ENCODE results near the gene METTL5. TPM values are rescaled to one million over a fixed set of nuclear protein-coding genes. Genes with fewer than 3 reads are reported as not detected.
"Not testable (repeated sequence)": the region's sequence is repeated elsewhere in the genome, so short reads cannot be mapped to it uniquely, and the experiment has no call there.

Gene METTL5
- total RNA-seq, 6 experiments from 2014 or later: 56.8 to 77.7 (median 65.7) TPM

DNA sequence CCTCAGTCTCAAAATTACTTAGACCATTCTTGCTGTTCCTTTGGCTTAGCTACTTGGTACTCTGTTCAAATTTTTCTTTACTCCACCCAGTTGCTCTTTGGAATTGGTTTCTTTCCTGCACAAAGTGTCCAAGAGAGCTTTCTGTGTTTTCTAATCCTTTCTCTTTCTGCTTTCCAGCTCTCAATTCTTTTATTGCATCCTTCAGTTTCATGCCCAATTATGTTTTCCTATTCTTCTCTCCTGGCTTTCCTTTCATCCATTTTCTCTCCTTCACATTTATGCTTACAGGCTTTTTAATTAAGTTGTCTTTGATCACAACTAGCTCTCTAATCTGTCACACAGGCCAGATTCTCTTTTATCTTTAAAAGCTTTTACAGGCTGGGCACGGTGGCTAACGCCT is 40.8 kb upstream of the METTL5 start:
- H3K27me3 Mint-ChIP-seq (ENCODE audit: insufficient read depth): no peaks in the 10 kb centered on the region
- TF ChIP-seq, protein P1, sequence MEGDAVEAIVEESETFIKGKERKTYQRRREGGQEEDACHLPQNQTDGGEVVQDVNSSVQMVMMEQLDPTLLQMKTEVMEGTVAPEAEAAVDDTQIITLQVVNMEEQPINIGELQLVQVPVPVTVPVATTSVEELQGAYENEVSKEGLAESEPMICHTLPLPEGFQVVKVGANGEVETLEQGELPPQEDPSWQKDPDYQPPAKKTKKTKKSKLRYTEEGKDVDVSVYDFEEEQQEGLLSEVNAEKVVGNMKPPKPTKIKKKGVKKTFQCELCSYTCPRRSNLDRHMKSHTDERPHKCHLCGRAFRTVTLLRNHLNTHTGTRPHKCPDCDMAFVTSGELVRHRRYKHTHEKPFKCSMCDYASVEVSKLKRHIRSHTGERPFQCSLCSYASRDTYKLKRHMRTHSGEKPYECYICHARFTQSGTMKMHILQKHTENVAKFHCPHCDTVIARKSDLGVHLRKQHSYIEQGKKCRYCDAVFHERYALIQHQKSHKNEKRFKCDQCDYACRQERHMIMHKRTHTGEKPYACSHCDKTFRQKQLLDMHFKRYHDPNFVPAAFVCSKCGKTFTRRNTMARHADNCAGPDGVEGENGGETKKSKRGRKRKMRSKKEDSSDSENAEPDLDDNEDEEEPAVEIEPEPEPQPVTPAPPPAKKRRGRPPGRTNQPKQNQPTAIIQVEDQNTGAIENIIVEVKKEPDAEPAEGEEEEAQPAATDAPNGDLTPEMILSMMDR (IDR thresholded peaks at IDR 0.05): no peak
- H3K4me1 Mint-ChIP-seq (ENCODE audit: low read depth): peaks cover 20% of the 10 kb centered on the region; the same call in 1 of the 2 replicates
- no peak overlapping the region for H3K27ac Mint-ChIP-seq
- no peak overlapping the region for H3K4me3 Mint-ChIP-seq
- no peak for DNase-seq
- H3K36me3 Mint-ChIP-seq (ENCODE audit: low read depth): peaks cover 7% of the 10 kb centered on the region; the same call in 1 of the 2 replicates
- H3K9me3 Mint-ChIP-seq: no peaks in the 10 kb centered on the region

DNA sequence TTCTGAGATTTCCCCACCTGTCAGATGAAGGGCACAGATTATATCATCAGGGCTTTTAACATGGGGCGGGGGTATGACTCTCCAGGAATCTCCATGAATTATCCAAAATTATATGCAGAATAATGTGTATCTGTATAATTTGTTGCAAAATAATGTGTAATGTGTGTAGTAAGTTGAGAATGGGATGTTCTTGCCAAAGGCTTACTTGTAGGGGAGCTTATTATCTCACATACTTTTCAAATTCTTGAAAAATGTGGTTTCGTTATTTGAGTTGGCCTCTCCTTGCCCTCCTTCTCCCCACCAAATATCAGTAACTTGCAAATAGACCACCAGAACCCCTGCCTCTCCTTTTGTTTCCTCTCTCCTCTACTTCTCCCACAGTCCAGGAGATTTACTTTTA is 38.1 kb upstream of the METTL5 start:
- Mint-ChIP-seq H3K4me3 (no peak overlapping the region), H3K36me3 (ENCODE audit: low read depth) (peaks cover 14% of the 10 kb centered on the region; the same call in 1 of the 2 replicates), H3K27me3 (ENCODE audit: insufficient read depth) (no peaks in the 10 kb centered on the region), H3K27ac (no peak overlapping the region), H3K9me3 (no peaks in the 10 kb centered on the region), H3K4me1 (ENCODE audit: low read depth) (peaks cover 16% of the 10 kb centered on the region; the same call in 1 of the 2 replicates)
- TF ChIP-seq, protein P1 (IDR thresholded peaks at IDR 0.05): no peak
- no peak for DNase-seq

DNA sequence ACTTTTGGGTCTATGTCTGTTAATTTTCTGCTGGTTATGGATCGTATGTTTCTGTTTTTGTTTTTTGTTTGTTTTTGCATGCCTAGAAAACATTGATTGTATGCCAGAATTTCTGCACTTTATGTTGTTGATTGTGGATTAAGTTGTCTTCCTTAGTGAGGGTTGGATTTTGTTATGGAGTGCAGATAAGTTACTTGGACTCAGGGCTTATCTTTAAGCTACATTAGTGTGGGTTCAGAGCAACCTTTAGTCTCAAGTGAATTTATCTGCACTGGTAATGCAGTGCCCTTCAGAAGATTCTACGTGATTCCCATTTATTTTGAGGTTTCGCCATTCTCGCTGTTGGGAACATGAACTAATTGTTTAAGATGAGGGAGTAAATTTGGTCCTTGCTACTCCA is 35.4 kb upstream of the METTL5 start:
- H3K4me1 Mint-ChIP-seq (ENCODE audit: low read depth): peaks cover 10% of the 10 kb centered on the region; the same call in 1 of the 2 replicates
- TF ChIP-seq, protein P1 (IDR thresholded peaks at IDR 0.05): no peak
- no peak for DNase-seq
- peaks cover 19% of the 10 kb centered on the region for H3K36me3 Mint-ChIP-seq (ENCODE audit: low read depth)
- H3K4me3 Mint-ChIP-seq: no peak overlapping the region
- no peaks in the 10 kb centered on the region for H3K27me3 Mint-ChIP-seq (ENCODE audit: insufficient read depth)
- H3K9me3 Mint-ChIP-seq: 0 out of 2 replicates have a peak, but pooled peaks cover 4% of the 10 kb centered on the region
- H3K27ac Mint-ChIP-seq: no peak overlapping the region

DNA sequence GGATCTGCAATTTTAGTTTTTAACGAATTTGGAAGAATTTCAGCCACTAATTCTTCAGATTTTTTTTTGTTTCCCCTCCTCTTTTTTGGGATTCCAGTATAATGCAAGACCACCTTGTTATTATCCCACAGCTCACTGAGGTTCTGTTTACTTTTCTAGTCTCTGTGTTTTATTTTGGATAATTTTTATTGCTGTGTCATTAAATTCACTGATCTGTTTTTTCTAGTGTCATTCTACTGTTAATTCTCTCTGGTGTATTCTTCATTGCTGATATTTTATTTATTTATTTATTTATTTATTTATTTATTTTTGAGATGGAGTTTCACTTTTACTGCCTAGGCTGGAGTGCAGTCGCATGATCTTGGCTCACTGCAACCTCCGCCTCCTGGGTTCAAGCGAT is 34.7 kb upstream of the METTL5 start:
- Mint-ChIP-seq H3K4me3 (no peak overlapping the region), H3K36me3 (ENCODE audit: low read depth) (peaks cover 19% of the 10 kb centered on the region), H3K27me3 (ENCODE audit: insufficient read depth) (no peaks in the 10 kb centered on the region), H3K9me3 (0 out of 2 replicates have a peak, but pooled peaks cover 4% of the 10 kb centered on the region), H3K4me1 (ENCODE audit: low read depth) (peaks cover 10% of the 10 kb centered on the region; the same call in 1 of the 2 replicates), H3K27ac (no peak overlapping the region)
- TF ChIP-seq, protein P1 (IDR thresholded peaks at IDR 0.05): no peak
- DNase-seq: no peak

DNA sequence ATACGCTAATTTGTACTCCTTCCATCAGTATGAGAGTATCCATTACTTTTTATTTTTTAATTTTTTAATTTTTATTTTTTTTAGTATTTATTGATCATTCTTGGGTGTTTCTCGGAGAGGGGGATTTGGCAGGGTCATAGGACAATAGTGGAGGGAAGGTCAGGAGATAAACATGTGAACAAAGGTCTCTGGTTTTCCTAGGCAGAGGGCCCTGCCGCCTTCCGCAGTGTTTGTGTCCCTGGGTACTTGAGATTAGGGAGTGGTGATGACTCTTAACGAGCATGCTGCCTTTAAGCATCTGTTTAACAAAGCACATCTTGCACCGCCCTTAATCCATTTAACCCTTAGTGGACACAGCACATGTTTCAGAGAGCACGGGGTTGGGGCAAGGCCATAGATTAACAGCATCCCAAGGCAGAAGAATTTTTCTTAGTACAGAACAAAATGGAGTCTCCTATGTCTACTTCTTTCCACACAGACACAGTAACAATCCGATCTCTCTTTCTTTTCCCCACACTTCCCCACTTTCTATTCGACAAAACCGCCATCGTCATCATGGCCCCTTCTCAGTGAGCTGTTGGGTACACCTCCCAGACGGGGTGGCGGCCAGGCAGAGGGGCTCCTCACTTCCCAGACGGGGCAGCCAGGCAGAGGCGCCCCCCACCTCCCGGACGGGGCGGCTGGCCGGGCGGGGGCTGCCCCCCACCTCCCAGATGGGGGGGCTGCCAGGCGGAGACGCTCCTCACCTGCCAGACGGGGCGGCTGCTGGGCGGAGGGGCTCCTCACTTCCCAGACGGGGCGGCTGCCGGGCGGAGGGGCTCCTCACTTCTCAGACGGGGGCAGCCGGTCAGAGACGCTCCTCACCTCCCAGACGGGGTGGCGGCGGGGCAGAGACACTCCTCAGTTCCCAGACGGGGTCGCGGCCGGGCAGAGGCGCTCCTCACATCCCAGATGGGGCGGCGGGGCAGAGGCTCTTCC is 30.9 kb upstream of the METTL5 start:
- not testable (repeated sequence) for H3K4me1 Mint-ChIP-seq (ENCODE audit: low read depth); DNase-seq; H3K27ac Mint-ChIP-seq; H3K4me3 Mint-ChIP-seq; H3K9me3 Mint-ChIP-seq; H3K27me3 Mint-ChIP-seq (ENCODE audit: insufficient read depth)
- H3K36me3 Mint-ChIP-seq (ENCODE audit: low read depth): peaks cover 18% of the 10 kb centered on the region

Data from HFFc6 (cell line).